A549 (cell line): ENCODE results near the gene ANXA9. TPM values are rescaled to one million over a fixed set of nuclear protein-coding genes. Genes with fewer than 3 reads are reported as not detected.

ENCODE experiments used
- ATAC-seq, 2 experiments: fragments of 200-7000 bp in 1 of 2; fragments of >200 bp in 1 of 2; cut with Nextera tagmentation in 1 of 2; cut with Tn5 transposase in 1 of 2; 3 replicates each; pipeline versions ENCODE4 v1.8.0 to v1.9.1; 2018 to 2020; ENCODE audit warnings: mild to moderate bottlenecking in 1 of 2, moderate library complexity in 1 of 2
- CTCF ChIA-PET: fragments of 300-600 bp; sonication (Branson Sonifier 250); formaldehyde crosslinking; extraction: SDS; loops from one replicate; lab custom pipeline; 2021; ENCODE audit warnings: antibody characterized with exemption, inconsistent platforms; lab: Yijun Ruan, JAX
- POLR2A ChIA-PET: fragments of 350-600 bp; formaldehyde crosslinking; extraction: SDS; loops from one replicate; lab custom pipeline; 2021; ENCODE audit warnings: antibody characterized with exemption, inconsistent platforms; lab: Yijun Ruan, JAX
- DNase-seq, 2 experiments: peaks; one replicate each; pipeline versions ENCODE4 v3.0.0 to v3.0.0-alpha.2; 2011 to 2016; ENCODE audit warnings: low read depth in 1 of 2, low spot score in 1 of 2
- FAIRE-seq: peaks from 2 replicates; lab custom pipeline; 2011; peaks lifted over from hg19 to GRCh38; lab: Jason Lieb, UNC
- H3K27ac ChIP-seq, 2 experiments: fragments of >200 bp; sonication (Bioruptor Twin); formaldehyde crosslinking; 3 replicates each; pipeline ENCODE4 v1.5.1; 2016 to 2017
- H3K4me1 ChIP-seq: fragments of >200 bp; sonication (Bioruptor Twin); formaldehyde crosslinking; 3 replicates; pipeline ENCODE4 v1.6.1; 2016
- H3K4me2 ChIP-seq: fragments of >200 bp; sonication (Bioruptor Twin); formaldehyde crosslinking; 3 replicates; pipeline ENCODE4 v1.6.1; 2016
- H3K4me3 ChIP-seq: fragments of >200 bp; sonication (Bioruptor Twin); formaldehyde crosslinking; 3 replicates; pipeline ENCODE4 v1.5.1; 2016
- H3K9me3 ChIP-seq: fragments of >200 bp; sonication (Bioruptor Twin); formaldehyde crosslinking; 3 replicates; pipeline ENCODE4 v1.6.1; 2016
- EP300 ChIP-seq, 2 experiments: fragments of >200 bp; sonication (Bioruptor Twin); formaldehyde crosslinking; IDR thresholded peaks; 2 replicates in 1 of 2; 3 replicates in 1 of 2; pipeline ENCODE4 v1.6.1; 2016 to 2017
- FOSL2 ChIP-seq, 2 experiments: fragments of 450-650 bp in 1 of 2; fragments of >200 bp in 1 of 2; sonication (Bioruptor Twin) in 1 of 2; formaldehyde crosslinking; IDR thresholded peaks; 2 replicates each; pipeline versions ENCODE4 v1.5.0 to v1.6.1; 2016 to 2020; ENCODE audit warnings: mild to moderate bottlenecking in 1 of 2, moderate library complexity in 1 of 2
- FOXS1 ChIP-seq: fragments of 250-450 bp; sonication (Bioruptor Pico); IDR thresholded peaks from 2 replicates; pipeline ENCODE4 v1.5.0; 2020; ENCODE audit warnings: mild to moderate bottlenecking, moderate library complexity
- GATA3 ChIP-seq: IDR thresholded peaks from 2 replicates; pipeline ENCODE4 v1.6.1; 2012; ENCODE audit warnings: borderline replicate concordance
- HEYL ChIP-seq: fragments of 250-450 bp; sonication (Bioruptor Pico); IDR thresholded peaks from 2 replicates; pipeline ENCODE4 v1.8.0; 2021; ENCODE audit warnings: mild to moderate bottlenecking, moderate library complexity
- HOXA7 ChIP-seq: fragments of 250-450 bp; sonication (Bioruptor Pico); IDR thresholded peaks from 2 replicates; pipeline ENCODE4 v1.5.0; 2020; ENCODE audit warnings: mild to moderate bottlenecking, moderate library complexity
- HOXB13 ChIP-seq: fragments of 250-450 bp; sonication (Bioruptor Pico); IDR thresholded peaks from 2 replicates; pipeline ENCODE4 v1.5.0; 2020; ENCODE audit warnings: low read depth, mild to moderate bottlenecking, moderate library complexity
- HOXB5 ChIP-seq: fragments of 250-450 bp; sonication (Bioruptor Pico); IDR thresholded peaks from 2 replicates; pipeline ENCODE4 v1.5.0; 2020; ENCODE audit warnings: mild to moderate bottlenecking, moderate library complexity
- JUN ChIP-seq, 2 experiments: fragments of >200 bp; sonication (Bioruptor Twin); formaldehyde crosslinking; IDR thresholded peaks; 2 replicates in 1 of 2; 3 replicates in 1 of 2; pipeline ENCODE4 v1.6.1; 2016 to 2017
- MYC ChIP-seq: IDR thresholded peaks from 2 replicates; pipeline ENCODE4 v1.6.1; 2012; ENCODE audit warnings: mild to moderate bottlenecking, inconsistent platforms, low read length, improper control_type of control experiment, borderline replicate concordance
- NFE2L2 ChIP-seq: fragments of 150-350 bp; conservative IDR thresholded peaks from 2 replicates; pipeline ENCODE4 v1.6.1; 2014; ENCODE audit warnings: low read length
- POLR2A ChIP-seq: IDR thresholded peaks from 2 replicates; pipeline ENCODE4 v1.6.1; 2012; ENCODE audit warnings: mild to moderate bottlenecking, low read length
- RARB ChIP-seq: fragments of 250-450 bp; sonication (Bioruptor Pico); IDR thresholded peaks from 2 replicates; pipeline ENCODE4 v1.8.0; 2021; ENCODE audit warnings: mild to moderate bottlenecking, moderate library complexity
- RFX5 ChIP-seq: fragments of 450-650 bp; IDR thresholded peaks from 2 replicates; pipeline ENCODE4 v1.7.1; 2014; ENCODE audit warnings: antibody characterized with exemption, mild to moderate bottlenecking, moderate library complexity
- SREBF2 ChIP-seq: fragments of 450-650 bp; IDR thresholded peaks from 2 replicates; pipeline ENCODE4 v1.6.1; 2014; ENCODE audit warnings: mild to moderate bottlenecking, moderate library complexity
- TFCP2L1 ChIP-seq: fragments of 250-450 bp; sonication (Bioruptor Pico); IDR thresholded peaks from 2 replicates; pipeline ENCODE4 v1.5.0; 2021; ENCODE audit warnings: mild to moderate bottlenecking
- TP53 ChIP-seq: fragments of 250-450 bp; sonication (Bioruptor Pico); IDR thresholded peaks from 2 replicates; pipeline ENCODE4 v1.5.0; 2021; ENCODE audit warnings: mild to moderate bottlenecking, moderate library complexity
- ZFP36 ChIP-seq: fragments of 450-650 bp; IDR thresholded peaks from 2 replicates; pipeline ENCODE4 v1.6.1; 2014; ENCODE audit warnings: borderline replicate concordance; ENCODE audit not compliant: partially characterized antibody
- WGBS: methylation state at CpG from one replicate; pipeline ENCODE4 v1.1.6; 2017; ENCODE audit errors: missing lambda C conversion rate; 5-methylcytosine and 5-hydroxymethylcytosine counted together
- polyA plus RNA-seq, 4 experiments: library from polyadenylated mRNA; depleted of rRNA in 3 of 4; stranded (reverse); fragments of >200 nt; fragmentation: RNase III in 1 of 4; extraction: RNeasy Plus Mini Kit Qiagen cat#74134 plus additional on column Dnase treatment in 1 of 4; gene quantifications; 2 replicates in 3 of 4; 3 replicates in 1 of 4; pipeline ENCODE4 v1.2.3, GENCODE V29; 2011 to 2017
- TF ChIP-seq, protein P1 (sequence below): fragments of >200 bp; sonication (Bioruptor Twin); formaldehyde crosslinking; IDR thresholded peaks from 3 replicates; pipeline ENCODE4 v1.6.1; 2016
- TF ChIP-seq, protein P2 (sequence below): IDR thresholded peaks from 2 replicates; pipeline ENCODE4 v1.6.1; 2012
- TF ChIP-seq, protein P3 (sequence below): fragments of 150-350 bp; IDR thresholded peaks from 2 replicates; pipeline ENCODE4 v1.6.1; 2014; ENCODE audit warnings: low read depth, mild to moderate bottlenecking, low read length
- TF ChIP-seq, protein P4 (sequence below): fragments of 250-450 bp; sonication (Bioruptor Pico); IDR thresholded peaks from 2 replicates; pipeline ENCODE4 v1.5.0; 2020; ENCODE audit warnings: low read depth, mild to moderate bottlenecking, moderate library complexity
- TF ChIP-seq, protein P5 (sequence below): fragments of >200 bp; sonication (Bioruptor Twin); formaldehyde crosslinking; IDR thresholded peaks from 2 replicates; pipeline ENCODE4 v1.6.1; 2016

ANXA9 gene
- polyA plus RNA-seq, 2 of the 4 experiments (the other 2 are of a cell fraction), result 2.1 to 2.2 TPM

DNA sequence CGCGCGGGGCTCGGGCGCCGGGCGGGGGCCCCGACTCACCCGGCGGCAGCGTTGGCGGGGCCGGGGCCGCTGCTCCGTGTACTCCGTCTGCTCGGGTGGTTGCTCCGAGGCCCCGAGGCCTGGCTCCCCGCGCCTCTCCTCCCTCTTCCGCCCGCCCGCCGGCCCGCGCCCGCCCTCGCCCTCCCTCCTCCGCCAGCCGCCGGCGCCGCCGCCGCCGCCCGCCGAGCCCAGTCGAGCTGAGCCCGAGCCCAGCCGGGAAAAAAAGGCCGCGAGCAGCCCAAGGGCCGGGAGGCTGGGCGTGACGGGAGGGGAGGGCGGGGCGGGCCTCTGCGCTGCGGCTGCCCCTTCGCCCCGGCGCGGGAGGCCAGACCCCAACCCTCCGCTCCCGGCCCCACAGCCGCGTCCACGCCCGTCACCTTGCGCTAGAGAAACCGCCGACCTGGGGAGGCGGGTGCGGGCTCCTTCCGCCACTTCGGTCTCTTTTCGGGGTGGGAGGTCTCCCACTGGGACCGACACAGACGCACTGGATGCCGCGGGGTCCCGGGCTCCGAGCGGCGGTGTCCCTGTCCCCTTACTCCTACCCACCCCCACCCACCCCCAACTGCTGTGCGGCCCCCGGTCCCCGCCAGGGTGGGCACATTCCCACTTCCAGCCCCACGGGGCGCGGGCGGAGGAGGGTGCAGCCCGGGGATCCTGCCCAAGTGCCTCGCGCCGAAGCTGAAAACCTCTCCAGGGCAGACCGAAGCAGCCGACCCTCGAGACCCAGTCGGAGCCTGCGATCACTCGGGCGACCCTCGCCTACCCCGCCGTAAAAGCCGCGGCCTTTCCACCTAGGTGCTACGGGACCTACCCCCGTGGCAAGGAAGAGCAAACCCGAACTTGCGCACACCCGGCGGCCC, 7.3 kb upstream of the ANXA9 start, which contains the start of gene CERS2:
Gene CERS2 (minus strand): TSS at position 256 of the 899 bp plus-strand sequence. CDS start 5,745 bp downstream, outside the sequence.
- POLR2A ChIA-PET, result interaction anchor here (0.9 kb wide), 1 partner anchor 9 kb away, joined by 3 read pairs; no protein-coding TSS in a partner anchor
- no peak for FAIRE-seq
- TF ChIP-seq HOXB5 (CRISPR knock-in tag), result no peak
- TF ChIP-seq JUN (IDR thresholded peaks at IDR 0.05), result peak in 1 of 2 experiments; percentile 74; a peak in 2 of 5 replicates
- peak; percentile 52 for TF ChIP-seq POLR2A
- TF ChIP-seq SREBF2, result no peak
- TF ChIP-seq, protein P1, sequence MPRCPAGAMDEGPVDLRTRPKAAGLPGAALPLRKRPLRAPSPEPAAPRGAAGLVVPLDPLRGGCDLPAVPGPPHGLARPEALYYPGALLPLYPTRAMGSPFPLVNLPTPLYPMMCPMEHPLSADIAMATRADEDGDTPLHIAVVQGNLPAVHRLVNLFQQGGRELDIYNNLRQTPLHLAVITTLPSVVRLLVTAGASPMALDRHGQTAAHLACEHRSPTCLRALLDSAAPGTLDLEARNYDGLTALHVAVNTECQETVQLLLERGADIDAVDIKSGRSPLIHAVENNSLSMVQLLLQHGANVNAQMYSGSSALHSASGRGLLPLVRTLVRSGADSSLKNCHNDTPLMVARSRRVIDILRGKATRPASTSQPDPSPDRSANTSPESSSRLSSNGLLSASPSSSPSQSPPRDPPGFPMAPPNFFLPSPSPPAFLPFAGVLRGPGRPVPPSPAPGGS, result 0 out of 3 replicates have a peak, but pooled peaks have one; percentile 15
- no peak for TF ChIP-seq HOXA7 (CRISPR knock-in tag)
- TF ChIP-seq FOSL2 (IDR thresholded peaks at IDR 0.05), result no peak
- TF ChIP-seq FOSL2 (CRISPR knock-in tag; IDR thresholded peaks at IDR 0.05), result no peak
- WGBS, result 56% methylated on average over 19 of the region's 106 CpGs
- CTCF ChIA-PET, result interaction anchor here (1.0 to 26.8 kb wide), 5 partner anchors 8 to 162 kb away, joined by 3 to 586 read pairs (median 8); partner anchors contain the start of genes ANXA9 and MINDY1
- Histone ChIP-seq H3K27ac (peak within 1 kb of the TSS; percentile 98 to 100), H3K4me1 (peaks cover 75% of the 10 kb centered on the region), H3K9me3 (no peaks in the 10 kb centered on the region), H3K4me3 (peak within 1 kb of the TSS; percentile 90), H3K4me2 (peak within 1 kb of the TSS; percentile 95)
- ATAC-seq, result peak; percentile 49 to 54
- peak; percentile 62 to 73 for DNase-seq

DNA sequence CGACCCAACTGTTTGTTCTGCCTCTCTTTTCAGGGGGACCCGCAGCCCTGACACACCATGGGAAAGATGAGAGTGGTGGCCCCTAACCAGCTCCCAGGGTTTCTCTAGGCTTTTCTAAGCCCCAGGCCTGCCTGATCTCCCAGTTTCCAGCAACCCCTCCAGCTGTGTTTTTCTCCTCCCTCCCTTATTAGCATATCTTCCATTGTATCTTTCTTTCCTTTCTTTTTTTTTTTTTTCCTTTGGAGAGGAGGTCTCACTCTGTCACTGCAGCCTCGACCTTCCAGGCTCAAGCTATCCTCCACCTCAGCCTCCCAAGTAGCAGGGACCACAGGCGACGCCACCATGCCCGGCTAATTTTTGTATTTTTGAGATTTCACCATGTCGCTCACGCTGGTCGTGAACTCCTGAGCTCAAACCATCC, 5.7 kb upstream of the ANXA9 start:
- no peaks in the 10 kb centered on the region for H3K9me3 ChIP-seq
- POLR2A ChIA-PET, result interaction anchor here (0.6 kb wide), 1 partner anchor 371 kb away, joined by 3 read pairs; no protein-coding TSS in a partner anchor
- CTCF ChIA-PET, result interaction anchor here (1.0 to 26.8 kb wide), 4 partner anchors 10 to 54 kb away, joined by 4 to 586 read pairs (median 26); partner anchors contain the start of gene MINDY1
- FAIRE-seq (no peak), DNase-seq (no peak), ATAC-seq (no peak)
- H3K27ac ChIP-seq, result peak overlapping the region; percentile 94 to 100
- peaks cover 68% of the 10 kb centered on the region for H3K4me1 ChIP-seq
- WGBS, result 91% methylated on average over 9 of the region's 9 CpGs
- H3K4me2 ChIP-seq, result peak overlapping the region; percentile 82
- no peak overlapping the region for H3K4me3 ChIP-seq
- TF ChIP-seq, protein P1, result no peak
- TF ChIP-seq MYC, result no peak
- TF ChIP-seq, protein P2, sequence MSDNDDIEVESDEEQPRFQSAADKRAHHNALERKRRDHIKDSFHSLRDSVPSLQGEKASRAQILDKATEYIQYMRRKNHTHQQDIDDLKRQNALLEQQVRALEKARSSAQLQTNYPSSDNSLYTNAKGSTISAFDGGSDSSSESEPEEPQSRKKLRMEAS, result no peak
- TF ChIP-seq NFE2L2, result no peak
- TF ChIP-seq JUN (IDR thresholded peaks at IDR 0.05), result no peak
- TF ChIP-seq, protein P3, sequence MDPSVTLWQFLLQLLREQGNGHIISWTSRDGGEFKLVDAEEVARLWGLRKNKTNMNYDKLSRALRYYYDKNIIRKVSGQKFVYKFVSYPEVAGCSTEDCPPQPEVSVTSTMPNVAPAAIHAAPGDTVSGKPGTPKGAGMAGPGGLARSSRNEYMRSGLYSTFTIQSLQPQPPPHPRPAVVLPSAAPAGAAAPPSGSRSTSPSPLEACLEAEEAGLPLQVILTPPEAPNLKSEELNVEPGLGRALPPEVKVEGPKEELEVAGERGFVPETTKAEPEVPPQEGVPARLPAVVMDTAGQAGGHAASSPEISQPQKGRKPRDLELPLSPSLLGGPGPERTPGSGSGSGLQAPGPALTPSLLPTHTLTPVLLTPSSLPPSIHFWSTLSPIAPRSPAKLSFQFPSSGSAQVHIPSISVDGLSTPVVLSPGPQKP, result no peak

DNA sequence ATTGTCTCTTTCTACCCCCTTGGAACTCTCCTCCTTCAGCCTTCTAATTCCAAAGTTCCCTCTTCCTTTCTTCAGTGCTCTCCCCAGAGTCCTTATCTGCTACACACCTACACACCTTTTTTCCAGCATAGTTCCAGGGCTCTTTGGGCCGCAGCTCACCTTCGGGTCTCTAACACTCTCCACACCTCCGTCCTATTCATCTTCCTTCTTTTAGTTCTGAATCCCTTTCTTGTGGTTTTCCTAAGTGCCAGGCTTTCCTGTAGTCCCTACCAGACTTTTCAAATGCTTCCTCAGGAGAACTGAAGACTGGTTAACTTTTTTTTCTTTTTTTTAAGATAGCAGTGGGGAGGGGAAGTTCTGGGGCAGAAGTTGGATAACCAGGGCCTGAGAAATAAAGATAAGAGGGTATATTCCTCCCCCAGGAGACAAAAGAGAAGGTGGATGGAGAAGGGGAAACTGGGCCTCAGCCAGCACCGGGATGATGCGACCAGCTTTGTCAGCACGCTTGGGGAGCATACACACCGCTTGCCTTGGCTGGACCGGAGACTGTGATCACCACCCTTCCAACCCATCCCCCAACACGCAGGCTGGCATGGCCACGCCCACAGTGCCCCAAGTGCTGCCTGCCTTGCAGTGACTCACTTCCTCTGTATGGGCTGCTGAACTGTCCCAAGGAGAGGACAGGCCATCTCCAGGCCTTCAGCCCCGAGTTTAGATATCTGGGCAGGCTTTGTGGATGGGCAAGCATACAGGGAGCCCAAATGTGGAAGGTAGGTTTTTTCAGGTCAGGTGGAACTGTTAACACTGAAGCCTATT, 5.0 kb upstream of the ANXA9 start:
- peak; percentile 57 to 72 for ATAC-seq
- H3K27ac ChIP-seq, result peak overlapping the region; percentile 94 to 100
- peak; percentile 94 to 96 for DNase-seq
- ChIA-PET POLR2A (interaction anchor here (0.5 to 1.1 kb wide), 3 partner anchors 30 to 398 kb away, joined by 3 read pairs; partner anchors contain the start of genes MCL1 and MINDY1), CTCF (interaction anchor here (1.0 to 26.8 kb wide), 4 partner anchors 11 to 55 kb away, joined by 4 to 586 read pairs (median 26); partner anchors contain the start of gene MINDY1)
- no peaks in the 10 kb centered on the region for H3K9me3 ChIP-seq
- H3K4me1 ChIP-seq, result peaks cover 68% of the 10 kb centered on the region
- peak overlapping the region; percentile 21; the same call in 1 of the 3 replicates for H3K4me3 ChIP-seq
- 15% methylated on average over 11 of the region's 11 CpGs for WGBS
- peak overlapping the region; percentile 82 for H3K4me2 ChIP-seq
- FAIRE-seq, result peak; percentile 85
- TF ChIP-seq RFX5, result no peak
- TF ChIP-seq RARB (CRISPR knock-in tag), result no peak
- no peak for TF ChIP-seq HOXB13
- TF ChIP-seq FOXS1 (CRISPR knock-in tag), result no peak
- TF ChIP-seq TP53 (CRISPR knock-in tag), result no peak
- TF ChIP-seq JUN (IDR thresholded peaks at IDR 0.05), result peak in 1 of 2 experiments; percentile 82; a peak in 2 of 5 replicates
- no peak for TF ChIP-seq TFCP2L1 (CRISPR knock-in tag)
- TF ChIP-seq ZFP36, result no peak
- TF ChIP-seq, protein P4, sequence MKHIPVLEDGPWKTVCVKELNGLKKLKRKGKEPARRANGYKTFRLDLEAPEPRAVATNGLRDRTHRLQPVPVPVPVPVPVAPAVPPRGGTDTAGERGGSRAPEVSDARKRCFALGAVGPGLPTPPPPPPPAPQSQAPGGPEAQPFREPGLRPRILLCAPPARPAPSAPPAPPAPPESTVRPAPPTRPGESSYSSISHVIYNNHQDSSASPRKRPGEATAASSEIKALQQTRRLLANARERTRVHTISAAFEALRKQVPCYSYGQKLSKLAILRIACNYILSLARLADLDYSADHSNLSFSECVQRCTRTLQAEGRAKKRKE (CRISPR knock-in tag), result no peak
- peak; percentile 62 for TF ChIP-seq POLR2A
- 0 out of 2 replicates have a peak, but pooled peaks have one; percentile 18 for TF ChIP-seq MYC
- TF ChIP-seq GATA3, result no peak
- TF ChIP-seq, protein P5, sequence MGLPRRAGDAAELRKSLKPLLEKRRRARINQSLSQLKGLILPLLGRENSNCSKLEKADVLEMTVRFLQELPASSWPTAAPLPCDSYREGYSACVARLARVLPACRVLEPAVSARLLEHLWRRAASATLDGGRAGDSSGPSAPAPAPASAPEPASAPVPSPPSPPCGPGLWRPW, result no peak
- TF ChIP-seq SREBF2, result no peak
- TF ChIP-seq EP300 (IDR thresholded peaks at IDR 0.05), result no peak
- no peak for TF ChIP-seq HEYL (CRISPR knock-in tag)
